Glutamatergic neuron (in vitro differentiated cells): ENCODE data around the gene GHRH. TPM values are rescaled to one million over a fixed set of nuclear protein-coding genes. Genes with fewer than 3 reads are reported as not detected.

ENCODE experiments used
- DNase-seq: peaks from one replicate; pipeline ENCODE4 v3.0.0; 2022
- H3K27ac Mint-ChIP-seq: one replicate; pipeline ENCODE4 v1.8.0; 2020; ENCODE audit warnings: mild to moderate bottlenecking, mixed read lengths, inconsistent platforms; ENCODE audit not compliant: unreplicated experiment
- H3K27me3 Mint-ChIP-seq: one replicate; pipeline ENCODE4 v1.8.0; 2020; ENCODE audit warnings: mild to moderate bottlenecking, moderate library complexity, mixed read lengths, inconsistent platforms; ENCODE audit not compliant: unreplicated experiment
- H3K36me3 Mint-ChIP-seq: one replicate; pipeline ENCODE4 v1.8.0; 2020; ENCODE audit warnings: mild to moderate bottlenecking, mixed read lengths, inconsistent platforms; ENCODE audit not compliant: unreplicated experiment
- H3K4me1 Mint-ChIP-seq: one replicate; pipeline ENCODE4 v1.8.0; 2020; ENCODE audit warnings: mild to moderate bottlenecking, low read depth, mixed read lengths, inconsistent platforms; ENCODE audit not compliant: unreplicated experiment
- H3K4me3 Mint-ChIP-seq: one replicate; pipeline ENCODE4 v1.8.0; 2020; ENCODE audit warnings: mild to moderate bottlenecking, mixed read lengths, inconsistent platforms; ENCODE audit not compliant: unreplicated experiment
- H3K9me3 Mint-ChIP-seq: one replicate; pipeline ENCODE4 v1.8.0; 2020; ENCODE audit warnings: mild to moderate bottlenecking, moderate library complexity, mixed read lengths, inconsistent platforms; ENCODE audit not compliant: unreplicated experiment
- long read RNA-seq: library from polyadenylated mRNA; unstranded; transcript quantifications from one replicate; pipeline ENCODE4 v2.0.0, GENCODE V29; 2020; ENCODE audit not compliant: unreplicated experiment
- total RNA-seq: library from RNA; stranded (reverse); fragmentation: NEBNext Ultra II Directional; extraction: Animal tissue kit (Norgen Biotek cat#: 25700); gene quantifications from one replicate; pipeline ENCODE4 v1.2.1, GENCODE V29; 2021; ENCODE audit not compliant: unreplicated experiment
- TF ChIP-seq, protein P1 (sequence below): fragments of 200-600 bp; sonication (generic); IDR thresholded peaks from one replicate; pipeline ENCODE4 v1.5.0; 2021; ENCODE audit not compliant: partially characterized antibody, unreplicated experiment

The GHRH gene
- total RNA-seq, result not detected
- long read RNA-seq, result 0 reads

DNA sequence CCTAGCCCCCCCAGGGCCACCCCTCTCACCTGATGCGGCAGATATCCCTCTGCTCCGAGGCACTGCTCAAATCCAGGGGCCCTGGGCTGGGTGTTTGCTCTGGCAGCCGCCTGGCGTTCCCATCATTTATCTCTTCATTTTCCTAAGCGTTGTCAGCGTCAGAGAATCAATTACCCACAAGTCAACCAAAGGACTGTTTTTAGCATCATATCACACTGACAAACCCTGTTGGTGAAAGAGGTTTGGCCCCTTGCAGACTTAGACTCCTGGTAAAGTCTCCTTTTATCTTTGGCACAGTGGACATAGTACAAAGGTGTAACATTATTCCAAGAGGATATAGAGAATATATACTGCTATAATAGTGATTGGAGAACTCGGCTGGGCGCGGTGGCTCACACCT lies at the start of gene GHRH:
TSS of gene GHRH (minus strand) at position 101 of the 400 bp plus-strand sequence. CDS start 4,925 bp downstream, outside the sequence.
- peaks cover 11% of the 10 kb centered on the region for H3K4me1 Mint-ChIP-seq
- H3K4me3 Mint-ChIP-seq, result no peak within 1 kb of the TSS
- no peak within 1 kb of the TSS for H3K27ac Mint-ChIP-seq
- DNase-seq, result no peak
- peaks cover under 1% of the 10 kb centered on the region for H3K9me3 Mint-ChIP-seq
- H3K27me3 Mint-ChIP-seq, result peaks cover 8% of the 10 kb centered on the region
- H3K36me3 Mint-ChIP-seq, result no peaks in the 10 kb centered on the region
- TF ChIP-seq, protein P1, sequence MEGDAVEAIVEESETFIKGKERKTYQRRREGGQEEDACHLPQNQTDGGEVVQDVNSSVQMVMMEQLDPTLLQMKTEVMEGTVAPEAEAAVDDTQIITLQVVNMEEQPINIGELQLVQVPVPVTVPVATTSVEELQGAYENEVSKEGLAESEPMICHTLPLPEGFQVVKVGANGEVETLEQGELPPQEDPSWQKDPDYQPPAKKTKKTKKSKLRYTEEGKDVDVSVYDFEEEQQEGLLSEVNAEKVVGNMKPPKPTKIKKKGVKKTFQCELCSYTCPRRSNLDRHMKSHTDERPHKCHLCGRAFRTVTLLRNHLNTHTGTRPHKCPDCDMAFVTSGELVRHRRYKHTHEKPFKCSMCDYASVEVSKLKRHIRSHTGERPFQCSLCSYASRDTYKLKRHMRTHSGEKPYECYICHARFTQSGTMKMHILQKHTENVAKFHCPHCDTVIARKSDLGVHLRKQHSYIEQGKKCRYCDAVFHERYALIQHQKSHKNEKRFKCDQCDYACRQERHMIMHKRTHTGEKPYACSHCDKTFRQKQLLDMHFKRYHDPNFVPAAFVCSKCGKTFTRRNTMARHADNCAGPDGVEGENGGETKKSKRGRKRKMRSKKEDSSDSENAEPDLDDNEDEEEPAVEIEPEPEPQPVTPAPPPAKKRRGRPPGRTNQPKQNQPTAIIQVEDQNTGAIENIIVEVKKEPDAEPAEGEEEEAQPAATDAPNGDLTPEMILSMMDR, result no peak

DNA sequence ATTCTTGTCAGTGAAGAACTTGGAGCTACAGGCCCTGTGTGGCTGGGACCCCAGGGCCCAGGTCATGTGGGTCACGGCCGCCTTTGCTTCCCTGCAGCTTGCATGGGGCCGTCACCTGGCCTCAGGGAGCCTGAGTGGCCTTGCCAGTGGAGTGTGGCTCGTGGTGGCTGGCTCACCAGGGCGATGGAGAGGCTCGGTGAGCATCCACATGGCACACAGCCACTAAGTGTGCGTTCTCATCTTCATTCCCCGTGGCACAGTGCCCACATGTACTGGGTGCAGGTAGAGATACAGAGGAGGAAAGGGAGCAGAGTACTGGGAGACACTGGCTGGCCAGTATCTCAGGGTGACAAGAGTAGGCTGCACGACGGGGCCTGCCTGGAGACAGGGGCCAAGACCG lies 49.3 kb upstream of the GHRH start:
- H3K4me3 Mint-ChIP-seq, result no peak overlapping the region
- TF ChIP-seq, protein P1, result no peak
- H3K9me3 Mint-ChIP-seq, result no peaks in the 10 kb centered on the region
- no peaks in the 10 kb centered on the region for H3K27me3 Mint-ChIP-seq
- H3K27ac Mint-ChIP-seq, result no peak overlapping the region
- peaks cover 18% of the 10 kb centered on the region for H3K4me1 Mint-ChIP-seq
- no peak for DNase-seq
- H3K36me3 Mint-ChIP-seq, result no peaks in the 10 kb centered on the region

- DNase-seq, result no peak
- Mint-ChIP-seq H3K4me3 (no peak overlapping the region), H3K27ac (no peak overlapping the region), H3K4me1 (peaks cover 21% of the 10 kb centered on the region), H3K27me3 (no peaks in the 10 kb centered on the region), H3K9me3 (no peaks in the 10 kb centered on the region), H3K36me3 (no peaks in the 10 kb centered on the region)
- TF ChIP-seq, protein P1, result no peak
Observed at GRCh38 chr20:37309936-37310590, 48.4 kb upstream of the GHRH start.

GRCh38 chr20:37309290-37309689 lies 47.7 kb upstream of the GHRH start:
- TF ChIP-seq, protein P1, result no peak
- no peaks in the 10 kb centered on the region for H3K27me3 Mint-ChIP-seq
- H3K27ac Mint-ChIP-seq, result no peak overlapping the region
- H3K9me3 Mint-ChIP-seq, result no peaks in the 10 kb centered on the region
- no peak overlapping the region for H3K4me3 Mint-ChIP-seq
- peaks cover 24% of the 10 kb centered on the region for H3K4me1 Mint-ChIP-seq
- H3K36me3 Mint-ChIP-seq, result no peaks in the 10 kb centered on the region
- no peak for DNase-seq
